ENCODE results near the gene EPS8L3. TPM values are rescaled to one million over a fixed set of nuclear protein-coding genes. Genes with fewer than 3 reads are reported as not detected.

The EPS8L3 gene
- total and polyA plus RNA-seq, 2 experiments from 2014 or later = not detected

- peak overlapping the region; percentile 20 for H3K4me2 ChIP-seq (ENCODE audit: unreplicated experiment)
- no peaks in the 10 kb centered on the region for H3K9me2 ChIP-seq (ENCODE audit: insufficient read depth)
- H3K79me2 ChIP-seq (ENCODE audit: insufficient read depth) = no peaks in the 10 kb centered on the region
- no peak overlapping the region for H3K4me3 ChIP-seq
- no peaks in the 10 kb centered on the region for H3K27me3 ChIP-seq (replicated peaks; ENCODE audit: insufficient read depth)
- 0 out of 2 replicates have a peak, but pooled peaks cover 9% of the 10 kb centered on the region for H3K4me1 ChIP-seq (ENCODE audit: insufficient read depth)
- no peak overlapping the region for H3K9ac ChIP-seq
- no peaks in the 10 kb centered on the region for H3F3A ChIP-seq (ENCODE audit: insufficient read depth)
- H2AFZ ChIP-seq = no peak overlapping the region
- no peaks in the 10 kb centered on the region for H3K36me3 ChIP-seq (ENCODE audit: low read depth)
- in situ Hi-C loops (cut with MboI) = no loop called here
- H3K9me3 ChIP-seq (ENCODE audit: low read depth) = no peaks in the 10 kb centered on the region
- 0 to 5% methylated on average over 1 of the region's 1 CpG for WGBS, 2 experiments (ENCODE audit: low coverage in 1 of 2, low lambda C conversion rate in 2 of 2, missing lambda C conversion rate in 2 of 2)
- TF ChIP-seq EZH2 (IDR thresholded peaks at IDR 0.05; ENCODE audit: insufficient read depth, poor library complexity, severe bottlenecking) (no peak), EZH2phosphoT487 (IDR thresholded peaks at IDR 0.05; ENCODE audit: insufficient read depth, low read depth) (no peak)
- no peaks in the 10 kb centered on the region for H4K20me1 ChIP-seq (ENCODE audit: insufficient read depth)
- peak; percentile 53 for DNase-seq
- no peak overlapping the region for H3K27ac ChIP-seq
Measured at GRCh38 chr1:109775398-109775797, 11.7 kb upstream of the EPS8L3 start.

DNA sequence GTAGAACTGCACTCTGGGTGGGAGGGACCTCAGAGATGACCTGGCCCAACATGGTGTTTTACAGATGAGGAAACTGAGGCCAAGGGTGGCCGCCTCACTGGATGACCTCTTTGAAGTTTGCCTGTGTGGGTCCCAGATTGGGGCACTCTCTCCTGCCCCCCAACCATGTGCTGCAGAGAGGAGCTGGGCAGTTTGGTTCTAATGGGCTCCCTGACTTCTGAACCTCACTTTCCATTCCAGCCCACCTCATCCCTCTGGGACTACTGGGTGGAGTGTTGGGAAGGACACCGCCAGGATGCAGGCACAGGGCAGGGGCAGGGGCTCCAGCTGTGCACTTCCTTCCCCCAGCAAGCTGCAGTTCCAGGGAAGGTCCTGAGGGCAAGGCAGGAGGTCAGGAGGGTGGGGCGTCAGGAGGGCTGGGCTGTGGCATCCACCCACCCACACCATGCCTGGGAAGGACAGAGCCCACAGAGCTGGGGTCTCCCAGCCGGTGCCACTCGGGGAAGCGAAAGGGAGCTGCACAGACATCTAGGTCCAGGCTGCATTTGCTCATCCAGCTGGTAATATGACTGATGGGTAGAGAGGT lies 10.3 kb upstream of the EPS8L3 start:
- H3F3A ChIP-seq (ENCODE audit: insufficient read depth) = no peaks in the 10 kb centered on the region; the same call in 1 of the 2 replicates
- no peaks in the 10 kb centered on the region for H3K36me3 ChIP-seq (ENCODE audit: low read depth)
- in situ Hi-C loops (cut with MboI) = loop anchor here (5.0 kb wide), 2 partner anchors 213 to 227 kb away; partner anchors contain the start of gene GNAI3
- H3K4me2 ChIP-seq (ENCODE audit: unreplicated experiment) = no peak overlapping the region
- H3K27ac ChIP-seq = no peak overlapping the region
- H3K4me3 ChIP-seq = no peak overlapping the region
- DNase-seq = no peak
- H3K4me1 ChIP-seq (ENCODE audit: insufficient read depth) = 0 out of 2 replicates have a peak, but pooled peaks cover 9% of the 10 kb centered on the region
- WGBS, 2 experiments (ENCODE audit: low coverage in 1 of 2, low lambda C conversion rate in 2 of 2, missing lambda C conversion rate in 2 of 2) = 44 to 52% methylated on average over 6 of the region's 6 CpGs
- no peak overlapping the region for H3K9ac ChIP-seq
- no peaks in the 10 kb centered on the region for H3K9me2 ChIP-seq (ENCODE audit: insufficient read depth)
- no peaks in the 10 kb centered on the region for H3K9me3 ChIP-seq (ENCODE audit: low read depth)
- H4K20me1 ChIP-seq (ENCODE audit: insufficient read depth) = no peaks in the 10 kb centered on the region
- H3K27me3 ChIP-seq (replicated peaks; ENCODE audit: insufficient read depth) = no peaks in the 10 kb centered on the region
- no peaks in the 10 kb centered on the region for H3K79me2 ChIP-seq (ENCODE audit: insufficient read depth)
- no peak overlapping the region for H2AFZ ChIP-seq
- no peak for TF ChIP-seq EZH2phosphoT487 (IDR thresholded peaks at IDR 0.05; ENCODE audit: insufficient read depth, low read depth)
- TF ChIP-seq EZH2 (IDR thresholded peaks at IDR 0.05; ENCODE audit: insufficient read depth, poor library complexity, severe bottlenecking) = no peak

- H4K20me1 ChIP-seq (ENCODE audit: insufficient read depth) = no peaks in the 10 kb centered on the region
- H3K36me3 ChIP-seq (ENCODE audit: low read depth) = no peaks in the 10 kb centered on the region
- H3K4me1 ChIP-seq (ENCODE audit: insufficient read depth) = 0 out of 2 replicates have a peak, but pooled peaks cover 9% of the 10 kb centered on the region
- no peak overlapping the region for H3K9ac ChIP-seq
- no peaks in the 10 kb centered on the region for H3K27me3 ChIP-seq (replicated peaks; ENCODE audit: insufficient read depth)
- peak overlapping the region; percentile 22; the same call in 1 of the 2 replicates for H2AFZ ChIP-seq
- no peaks in the 10 kb centered on the region for H3K9me3 ChIP-seq (ENCODE audit: low read depth)
- no peaks in the 10 kb centered on the region; the same call in 1 of the 2 replicates for H3F3A ChIP-seq (ENCODE audit: insufficient read depth)
- H3K9me2 ChIP-seq (ENCODE audit: insufficient read depth) = no peaks in the 10 kb centered on the region
- WGBS, 2 experiments (ENCODE audit: low coverage in 1 of 2, low lambda C conversion rate in 2 of 2, missing lambda C conversion rate in 2 of 2) = 31 to 36% methylated on average over 15 to 16 of the region's 17 CpGs
- no peak overlapping the region for H3K4me3 ChIP-seq
- in situ Hi-C loops (cut with MboI) = loop anchor here (5.0 kb wide), 2 partner anchors 214 to 226 kb away; partner anchors contain the start of gene GNAI3
- TF ChIP-seq EZH2phosphoT487 (IDR thresholded peaks at IDR 0.05; ENCODE audit: insufficient read depth, low read depth) (no peak), EZH2 (IDR thresholded peaks at IDR 0.05; ENCODE audit: insufficient read depth, poor library complexity, severe bottlenecking) (no peak)
- DNase-seq = peak; percentile 96
- no peak overlapping the region for H3K27ac ChIP-seq
- H3K4me2 ChIP-seq (ENCODE audit: unreplicated experiment) = no peak overlapping the region
- H3K79me2 ChIP-seq (ENCODE audit: insufficient read depth) = no peaks in the 10 kb centered on the region
Measured at GRCh38 chr1:109773203-109773899, 9.6 kb upstream of the EPS8L3 start.

DNA sequence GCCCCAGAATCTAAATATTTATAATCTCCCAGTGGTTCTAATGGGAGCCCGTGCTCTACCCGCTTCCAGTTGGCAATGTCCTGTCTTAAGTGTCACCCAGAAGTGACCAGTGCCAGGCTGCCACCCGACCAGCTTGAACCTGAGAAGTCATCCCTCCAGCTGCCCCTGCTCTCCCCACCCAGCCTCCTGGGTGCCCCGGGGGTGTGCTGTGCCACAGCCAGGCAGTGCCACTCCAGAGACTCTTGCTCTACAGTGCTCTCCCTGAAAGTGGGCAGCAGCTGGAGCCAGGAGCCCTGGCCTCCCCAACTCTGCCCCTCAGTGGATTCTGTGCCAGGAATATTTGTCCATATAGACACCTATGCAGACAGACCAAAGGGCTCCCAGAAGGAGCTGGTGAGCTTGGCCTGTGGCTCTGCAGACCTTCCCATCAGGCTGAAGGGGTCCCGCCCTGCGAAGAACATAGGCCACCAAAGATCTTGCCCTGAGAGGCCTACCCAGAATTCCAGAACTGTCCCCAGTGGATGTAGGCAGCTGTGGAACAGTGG lies 9.0 kb upstream of the EPS8L3 start:
- no peak overlapping the region for H3K27ac ChIP-seq
- H3K9ac ChIP-seq = no peak overlapping the region
- H3K4me1 ChIP-seq (ENCODE audit: insufficient read depth) = 0 out of 2 replicates have a peak, but pooled peaks cover 9% of the 10 kb centered on the region
- no peaks in the 10 kb centered on the region for H3K79me2 ChIP-seq (ENCODE audit: insufficient read depth)
- H3K4me3 ChIP-seq = no peak overlapping the region
- no peak for DNase-seq
- H4K20me1 ChIP-seq (ENCODE audit: insufficient read depth) = no peaks in the 10 kb centered on the region
- H3F3A ChIP-seq (ENCODE audit: insufficient read depth) = no peaks in the 10 kb centered on the region; the same call in 1 of the 2 replicates
- H3K36me3 ChIP-seq (ENCODE audit: low read depth) = no peaks in the 10 kb centered on the region
- 90 to 95% methylated on average over 6 of the region's 6 CpGs for WGBS, 2 experiments (ENCODE audit: low coverage in 1 of 2, low lambda C conversion rate in 2 of 2, missing lambda C conversion rate in 2 of 2)
- TF ChIP-seq EZH2 (IDR thresholded peaks at IDR 0.05; ENCODE audit: insufficient read depth, poor library complexity, severe bottlenecking) = no peak
- no peak for TF ChIP-seq EZH2phosphoT487 (IDR thresholded peaks at IDR 0.05; ENCODE audit: insufficient read depth, low read depth)
- no peaks in the 10 kb centered on the region for H3K9me3 ChIP-seq (ENCODE audit: low read depth)
- in situ Hi-C loops (cut with MboI) = loop anchor here (5.0 kb wide), 2 partner anchors 215 to 225 kb away; partner anchors contain the start of gene GNAI3
- H2AFZ ChIP-seq = no peak overlapping the region
- no peaks in the 10 kb centered on the region for H3K9me2 ChIP-seq (ENCODE audit: insufficient read depth)
- no peak overlapping the region for H3K4me2 ChIP-seq (ENCODE audit: unreplicated experiment)
- H3K27me3 ChIP-seq (replicated peaks; ENCODE audit: insufficient read depth) = no peaks in the 10 kb centered on the region

Measured in GM23248 (cell line).